ENCODE data around the gene SCN8A. TPM values are rescaled to one million over a fixed set of nuclear protein-coding genes. Genes with fewer than 3 reads are reported as not detected.

SCN8A gene
- total and polyA plus RNA-seq, 12 donors: 0.01 to 1.6 (median 0.35) TPM; not detected in 1

DNA sequence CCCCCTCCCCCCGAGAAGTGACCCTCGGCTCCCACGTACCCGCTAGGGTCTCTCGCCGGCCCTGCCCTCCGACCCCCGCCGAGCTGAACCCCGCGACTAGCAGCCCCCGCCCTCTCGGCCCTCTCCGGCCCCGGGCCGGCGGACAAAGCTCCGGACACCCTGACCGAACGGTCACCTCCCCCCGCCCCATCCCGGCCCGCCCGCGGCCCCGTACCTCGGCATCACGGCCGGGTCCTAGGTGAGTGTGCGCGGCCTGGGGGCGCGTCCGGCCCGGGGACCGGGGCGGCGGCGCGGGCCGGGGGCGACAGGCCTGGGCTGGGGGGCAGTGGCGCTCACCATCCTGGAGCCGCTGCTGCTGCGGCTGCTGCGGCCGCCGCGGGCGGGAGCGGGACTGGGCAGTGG is 257.3 kb downstream of the SCN8A start, which contains the start of gene FIGNL2:
FIGNL2 (minus strand) TSS at position 393 of the 402 bp plus-strand sequence. CDS start 26,305 bp downstream, outside the sequence.
- Histone ChIP-seq H3K4me3 (peak within 1 kb of the TSS; percentile 43 to 72 (median 64)), H3K27ac (peak within 1 kb of the TSS; percentile 35 to 87 (median 80)), H3K4me1 (peaks cover 9 to 62% (median 45%) of the 10 kb centered on the region in 9 donors), H3K27me3 (peaks cover 9 to 66% (median 48%) of the 10 kb centered on the region in 7 donors), H3K36me3 (no peaks in the 10 kb centered on the region), H3K9me3 (no peaks in the 10 kb centered on the region)
- 1% methylated on average over 26 to 51 of the region's 51 CpGs for WGBS, 2 donors
- ATAC-seq: no peak
- intact Hi-C loops (cut with DNase I): no loop called here
- TF ChIP-seq, protein P1, sequence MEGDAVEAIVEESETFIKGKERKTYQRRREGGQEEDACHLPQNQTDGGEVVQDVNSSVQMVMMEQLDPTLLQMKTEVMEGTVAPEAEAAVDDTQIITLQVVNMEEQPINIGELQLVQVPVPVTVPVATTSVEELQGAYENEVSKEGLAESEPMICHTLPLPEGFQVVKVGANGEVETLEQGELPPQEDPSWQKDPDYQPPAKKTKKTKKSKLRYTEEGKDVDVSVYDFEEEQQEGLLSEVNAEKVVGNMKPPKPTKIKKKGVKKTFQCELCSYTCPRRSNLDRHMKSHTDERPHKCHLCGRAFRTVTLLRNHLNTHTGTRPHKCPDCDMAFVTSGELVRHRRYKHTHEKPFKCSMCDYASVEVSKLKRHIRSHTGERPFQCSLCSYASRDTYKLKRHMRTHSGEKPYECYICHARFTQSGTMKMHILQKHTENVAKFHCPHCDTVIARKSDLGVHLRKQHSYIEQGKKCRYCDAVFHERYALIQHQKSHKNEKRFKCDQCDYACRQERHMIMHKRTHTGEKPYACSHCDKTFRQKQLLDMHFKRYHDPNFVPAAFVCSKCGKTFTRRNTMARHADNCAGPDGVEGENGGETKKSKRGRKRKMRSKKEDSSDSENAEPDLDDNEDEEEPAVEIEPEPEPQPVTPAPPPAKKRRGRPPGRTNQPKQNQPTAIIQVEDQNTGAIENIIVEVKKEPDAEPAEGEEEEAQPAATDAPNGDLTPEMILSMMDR (IDR thresholded peaks at IDR 0.05): no peak
- DNase-seq: no peak

- 33% methylated on average over 32 to 57 of the region's 57 CpGs for WGBS, 2 donors
- Histone ChIP-seq H3K27me3 (peaks cover 9 to 58% (median 41%) of the 10 kb centered on the region in 7 donors), H3K9me3 (no peaks in the 10 kb centered on the region), H3K4me1 (peaks cover 9 to 62% (median 45%) of the 10 kb centered on the region in 9 donors), H3K4me3 (peak overlapping the region; percentile 43 to 72 (median 64)), H3K27ac (peak overlapping the region; percentile 35 to 87 (median 80)), H3K36me3 (no peaks in the 10 kb centered on the region)
- intact Hi-C loops (cut with DNase I): no loop called here
- ATAC-seq: peak in 6 of 8 donors; percentile 7 to 41 (median 28)
- TF ChIP-seq, protein P1 (IDR thresholded peaks at IDR 0.05): peak in 3 of 9 donors; percentile 16 to 44 (median 36)
- DNase-seq: peak; percentile 36 to 39
These were observed 258.1 kb downstream of the SCN8A start for GRCh38 chr12:51848841-51849735.

DNA sequence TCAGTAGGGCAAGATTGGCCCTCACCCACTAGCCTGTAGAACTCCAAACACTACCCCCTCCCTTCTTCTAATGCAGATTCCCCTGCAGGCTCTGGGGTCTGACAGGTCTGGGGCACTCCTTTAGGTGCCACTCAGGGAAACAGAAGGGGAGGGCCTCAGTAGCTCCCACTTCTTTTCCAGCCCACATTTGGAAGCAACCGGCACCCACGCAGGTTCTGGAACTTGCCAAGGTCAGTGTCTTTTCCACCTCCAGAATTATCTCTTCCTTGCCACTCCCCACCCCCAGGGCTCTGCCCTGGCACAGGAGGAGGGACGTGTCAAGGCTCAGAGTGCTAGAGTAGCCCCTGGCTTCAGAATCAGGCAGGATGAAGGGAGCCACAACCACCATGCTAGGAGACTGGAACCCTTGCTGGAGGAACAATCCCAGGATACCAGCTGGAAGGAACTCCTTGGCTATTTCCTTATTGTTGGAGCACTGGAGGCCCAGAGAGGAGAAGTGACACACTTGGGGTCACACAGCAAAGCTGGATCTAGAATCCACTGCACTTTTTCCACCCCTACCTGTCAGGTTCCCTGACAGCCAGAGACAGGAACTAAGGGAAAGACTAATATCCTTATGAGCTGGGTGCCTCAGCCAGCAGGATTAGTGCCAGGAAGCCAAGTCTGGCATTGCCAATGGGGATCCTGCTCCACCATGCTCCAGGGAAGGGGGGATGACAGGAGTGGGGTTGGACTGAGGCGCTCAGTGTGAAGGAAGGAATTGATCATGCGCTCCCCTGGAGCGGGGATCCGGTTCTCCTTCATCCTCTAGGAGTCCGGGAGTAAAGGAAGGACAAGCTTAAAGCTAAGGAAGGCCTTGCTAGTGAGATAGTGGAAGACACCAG is 259.3 kb downstream of the SCN8A start:
- Histone ChIP-seq H3K4me1 (peaks cover 9 to 63% (median 45%) of the 10 kb centered on the region in 9 donors), H3K27me3 (peaks cover 9 to 47% (median 30%) of the 10 kb centered on the region in 7 donors), H3K36me3 (no peaks in the 10 kb centered on the region), H3K4me3 (no peak overlapping the region), H3K9me3 (no peaks in the 10 kb centered on the region), H3K27ac (peak overlapping the region in 9 of 10 donors; percentile 5 to 85 (median 73))
- intact Hi-C loops (cut with DNase I): no loop called here
- TF ChIP-seq, protein P1 (IDR thresholded peaks at IDR 0.05): no peak
- WGBS, 2 donors: 76 to 82% methylated on average over 8 of the region's 8 CpGs
- ATAC-seq (no peak), DNase-seq (no peak)

DNA sequence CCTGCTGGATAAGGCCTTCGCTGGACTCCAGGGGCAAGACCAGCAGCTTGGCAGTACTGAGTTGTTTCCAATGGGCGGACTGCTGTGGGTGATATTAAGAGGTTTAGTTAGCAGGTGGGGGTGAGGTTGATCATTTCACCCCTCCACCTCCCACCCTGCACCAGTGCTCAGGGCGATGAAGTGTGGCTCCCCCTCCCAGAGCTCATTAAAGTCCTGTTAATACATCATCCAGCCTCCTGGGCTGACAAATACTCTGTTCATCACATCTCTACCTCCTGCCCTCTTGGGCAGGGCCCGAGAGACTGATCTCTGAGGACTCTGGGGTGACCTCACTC is 259.9 kb downstream of the SCN8A start:
- Histone ChIP-seq H3K36me3 (no peaks in the 10 kb centered on the region), H3K27ac (peak overlapping the region; percentile 5 to 85 (median 70)), H3K4me3 (no peak overlapping the region), H3K9me3 (no peaks in the 10 kb centered on the region), H3K27me3 (peaks cover 8 to 41% (median 25%) of the 10 kb centered on the region in 7 donors), H3K4me1 (peaks cover 14 to 69% (median 47%) of the 10 kb centered on the region in 9 donors)
- TF ChIP-seq, protein P1 (IDR thresholded peaks at IDR 0.05): no peak
- intact Hi-C loops (cut with DNase I): no loop called here
- no peak for DNase-seq
- no peak for ATAC-seq
- WGBS, 2 donors: 82 to 85% methylated on average over 4 of the region's 4 CpGs

All from heart right ventricle (tissue), 16 donors.